22Rv1 (cell line): Measurements from ENCODE around the gene RBM18.

Experiments used
- H3K27ac ChIP-seq: fragments of 450-650 bp; 2 replicates; pipeline ENCODE4 v1.5.1; 2017
- CTCF ChIP-seq: fragments of 450-650 bp; IDR thresholded peaks from 2 replicates; pipeline ENCODE4 v1.5.1; 2017; ENCODE audit warnings: mild to moderate bottlenecking
- ZFX ChIP-seq: fragments of 450-650 bp; IDR thresholded peaks from 2 replicates; pipeline ENCODE4 v1.6.1; 2017; ENCODE audit warnings: antibody characterized with exemption, borderline replicate concordance

The RBM18 gene

GRCh38 chr9:122218071-122218934, 46.3 kb downstream of the RBM18 start:
- no peak overlapping the region for H3K27ac ChIP-seq
- TF ChIP-seq CTCF = no peak
- TF ChIP-seq ZFX = no peak

GRCh38 chr9:122217640-122218039, 47.0 kb downstream of the RBM18 start:
- no peak overlapping the region for H3K27ac ChIP-seq
- no peak for TF ChIP-seq ZFX

DNA sequence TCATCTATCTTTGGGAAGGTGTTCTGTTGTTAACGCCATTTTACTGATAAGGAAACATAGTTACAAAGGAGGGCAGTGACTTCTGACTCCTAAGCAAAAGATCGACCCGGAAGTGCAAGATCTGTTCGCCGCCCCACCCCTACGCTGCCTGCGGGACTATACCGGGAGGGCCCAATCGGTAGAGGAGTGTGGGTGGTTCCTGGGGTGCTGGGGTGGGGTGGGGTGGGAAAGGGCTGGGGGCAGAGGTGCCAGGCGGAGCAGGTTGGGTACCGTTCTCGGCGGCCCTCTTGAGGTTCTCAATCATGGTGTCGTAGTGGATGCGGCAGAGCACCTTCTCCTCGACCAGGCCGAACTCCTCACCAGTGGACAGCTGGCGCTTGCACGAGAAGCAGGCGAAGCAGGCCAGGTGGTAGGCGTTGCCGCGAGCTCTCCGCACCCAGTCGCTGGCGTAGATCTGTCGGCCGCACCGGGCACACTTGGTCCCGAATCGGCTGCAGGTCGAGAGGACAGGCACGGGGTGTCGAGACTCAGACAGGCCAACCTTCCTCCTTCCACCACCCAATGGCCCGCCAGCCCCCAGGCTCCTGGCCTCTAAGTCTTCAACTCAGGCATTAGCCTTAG, 47.7 kb downstream of the RBM18 start:
- no peak overlapping the region for H3K27ac ChIP-seq
- TF ChIP-seq CTCF (no peak), ZFX (no peak)

DNA sequence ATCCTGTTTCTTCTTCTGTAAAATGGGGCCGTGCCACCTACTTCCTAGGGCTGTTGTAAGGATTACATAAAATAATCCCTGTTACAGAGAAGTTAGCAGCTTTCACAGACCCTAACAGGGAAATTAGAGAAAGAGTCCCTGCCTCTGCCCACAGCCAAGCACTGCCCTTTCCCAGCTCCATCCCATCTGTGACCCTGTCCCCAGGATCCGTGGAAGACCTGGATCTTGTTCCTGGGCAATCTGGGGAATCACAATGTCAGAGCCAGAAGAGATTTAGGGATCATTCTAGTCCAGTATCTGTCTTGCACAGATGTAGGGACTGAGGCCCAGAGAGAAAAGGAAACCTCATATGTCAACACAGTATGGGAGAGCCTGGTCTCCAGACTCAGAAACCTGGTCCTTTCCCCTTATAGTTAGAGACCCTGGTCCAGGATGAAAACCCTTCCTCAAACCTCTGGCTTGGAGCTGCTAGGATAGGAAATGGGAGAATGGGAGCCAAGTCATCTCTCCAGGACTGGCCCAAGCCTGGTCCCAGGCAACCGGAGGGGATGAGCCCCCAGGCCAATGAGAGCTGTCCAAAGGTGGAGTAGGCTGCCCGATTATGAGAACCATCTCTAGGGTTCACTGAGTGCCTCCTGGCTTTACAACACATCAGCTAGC, 48.4 kb downstream of the RBM18 start:
- TF ChIP-seq CTCF (no peak), ZFX (no peak)
- H3K27ac ChIP-seq = no peak overlapping the region

DNA sequence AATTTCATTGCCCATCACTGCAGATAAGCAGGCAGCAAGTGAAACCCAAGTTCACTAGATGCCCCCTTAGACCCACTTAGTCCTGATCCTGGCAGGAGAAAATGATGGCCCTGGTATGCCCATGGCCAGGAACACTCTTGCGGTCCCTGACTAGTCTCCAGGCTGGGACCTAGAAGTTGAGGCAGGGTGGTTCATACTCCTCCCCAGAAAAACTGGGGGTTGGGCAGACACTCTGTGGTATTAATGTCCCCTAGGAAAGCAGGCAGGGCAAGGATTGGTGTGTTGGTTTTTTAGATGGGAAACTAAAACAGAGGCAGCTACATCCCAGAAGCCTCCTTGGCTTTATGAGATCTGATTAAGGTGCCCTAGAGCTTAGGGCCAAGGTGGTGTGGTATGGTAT, 49.0 kb downstream of the RBM18 start:
- TF ChIP-seq ZFX (no peak), CTCF (no peak)
- H3K27ac ChIP-seq = no peak overlapping the region

DNA sequence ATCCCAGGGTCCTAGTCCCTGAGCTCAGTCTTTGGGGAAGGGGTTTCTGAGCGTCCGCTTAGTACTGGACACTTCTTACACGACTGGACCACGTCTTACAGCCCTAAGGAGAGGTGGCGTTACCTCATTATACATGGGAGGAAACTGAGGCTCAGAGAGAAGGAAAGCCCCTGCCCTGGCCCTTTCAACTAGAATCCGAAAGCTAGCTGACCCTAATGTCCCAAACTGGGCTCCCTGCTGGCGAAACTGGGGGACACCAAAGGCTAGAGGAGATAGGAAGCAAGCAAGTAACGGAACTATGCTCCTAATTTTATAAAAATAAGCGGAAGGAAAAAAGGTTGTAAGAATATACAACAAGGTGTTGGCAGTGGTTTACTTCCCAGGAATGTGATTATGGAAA, 50.1 kb downstream of the RBM18 start:
- no peak overlapping the region for H3K27ac ChIP-seq

More for the DNA sequence above, 50.1 kb downstream of the RBM18 start:
- no peak for TF ChIP-seq ZFX
- TF ChIP-seq CTCF = no peak
